ENCODE results near the gene MAP3K6.
"Not testable (repeated sequence)": the region's sequence is repeated elsewhere in the genome, so short reads cannot be mapped to it uniquely, and the experiment has no call there.

Gene MAP3K6

GRCh38 chr1:27408151-27408550 is 41.4 kb upstream of the MAP3K6 start:
- no peak overlapping the region for H3K4me3 ChIP-seq (ENCODE audit: low read depth, low read length)
- no peak for TF ChIP-seq CTCF (IDR thresholded peaks at IDR 0.05; ENCODE audit: low read depth, low read length)

GRCh38 chr1:27406791-27407190 is 40.0 kb upstream of the MAP3K6 start:
- not testable (repeated sequence) for H3K4me3 ChIP-seq (ENCODE audit: low read depth, low read length)

- TF ChIP-seq CTCF (IDR thresholded peaks at IDR 0.05; ENCODE audit: low read depth, low read length) = no peak
- no peak overlapping the region for H3K4me3 ChIP-seq (ENCODE audit: low read depth, low read length)
These were observed 39.6 kb upstream of the MAP3K6 start for GRCh38 chr1:27406362-27406680.

- not testable (repeated sequence) for H3K4me3 ChIP-seq (ENCODE audit: low read depth, low read length)
These were observed 39.0 kb upstream of the MAP3K6 start for GRCh38 chr1:27405598-27406361.

GRCh38 chr1:27405074-27405473 is 38.3 kb upstream of the MAP3K6 start:
- no peak for TF ChIP-seq CTCF (IDR thresholded peaks at IDR 0.05; ENCODE audit: low read depth, low read length)
- H3K4me3 ChIP-seq (ENCODE audit: low read depth, low read length) = no peak overlapping the region

- H3K4me3 ChIP-seq (ENCODE audit: low read depth, low read length) = no peak overlapping the region
- TF ChIP-seq CTCF (IDR thresholded peaks at IDR 0.05; ENCODE audit: low read depth, low read length) = no peak
These were observed 37.2 kb upstream of the MAP3K6 start for GRCh38 chr1:27403931-27404330.

GRCh38 chr1:27403065-27403726 is 36.4 kb upstream of the MAP3K6 start:
- no peak overlapping the region for H3K4me3 ChIP-seq (ENCODE audit: low read depth, low read length)
- no peak for TF ChIP-seq CTCF (IDR thresholded peaks at IDR 0.05; ENCODE audit: low read depth, low read length)

GRCh38 chr1:27402349-27402754 is 35.6 kb upstream of the MAP3K6 start:
- peak; percentile 53 for TF ChIP-seq CTCF (IDR thresholded peaks at IDR 0.05; ENCODE audit: low read depth, low read length)
- no peak overlapping the region for H3K4me3 ChIP-seq (ENCODE audit: low read depth, low read length)
